ENCODE measurements around the gene CD226.

DNA sequence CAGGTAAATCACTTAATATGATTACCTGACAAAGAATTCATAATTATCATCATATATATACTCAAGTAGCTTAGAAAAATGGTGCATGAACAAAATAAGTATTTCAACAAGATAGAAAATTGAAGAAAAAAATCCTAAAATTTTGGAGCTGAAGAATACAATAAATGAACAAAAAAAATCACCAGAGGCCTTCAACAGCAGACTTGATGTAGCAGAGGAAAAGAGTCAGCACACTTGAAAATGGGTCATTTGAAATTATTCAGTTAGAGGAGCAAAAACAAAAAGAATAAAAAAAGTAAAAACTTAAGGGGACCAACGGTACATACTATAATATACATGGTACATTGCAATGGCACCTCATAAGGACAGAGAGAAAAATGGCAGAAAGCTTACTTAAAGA, 40.2 kb upstream of the CD226 start:
- TF ChIP-seq, protein P1, sequence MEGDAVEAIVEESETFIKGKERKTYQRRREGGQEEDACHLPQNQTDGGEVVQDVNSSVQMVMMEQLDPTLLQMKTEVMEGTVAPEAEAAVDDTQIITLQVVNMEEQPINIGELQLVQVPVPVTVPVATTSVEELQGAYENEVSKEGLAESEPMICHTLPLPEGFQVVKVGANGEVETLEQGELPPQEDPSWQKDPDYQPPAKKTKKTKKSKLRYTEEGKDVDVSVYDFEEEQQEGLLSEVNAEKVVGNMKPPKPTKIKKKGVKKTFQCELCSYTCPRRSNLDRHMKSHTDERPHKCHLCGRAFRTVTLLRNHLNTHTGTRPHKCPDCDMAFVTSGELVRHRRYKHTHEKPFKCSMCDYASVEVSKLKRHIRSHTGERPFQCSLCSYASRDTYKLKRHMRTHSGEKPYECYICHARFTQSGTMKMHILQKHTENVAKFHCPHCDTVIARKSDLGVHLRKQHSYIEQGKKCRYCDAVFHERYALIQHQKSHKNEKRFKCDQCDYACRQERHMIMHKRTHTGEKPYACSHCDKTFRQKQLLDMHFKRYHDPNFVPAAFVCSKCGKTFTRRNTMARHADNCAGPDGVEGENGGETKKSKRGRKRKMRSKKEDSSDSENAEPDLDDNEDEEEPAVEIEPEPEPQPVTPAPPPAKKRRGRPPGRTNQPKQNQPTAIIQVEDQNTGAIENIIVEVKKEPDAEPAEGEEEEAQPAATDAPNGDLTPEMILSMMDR (IDR thresholded peaks at IDR 0.05): no peak
- TF ChIP-seq EZH2 (IDR thresholded peaks at IDR 0.05) (no peak), EZH2phosphoT487 (IDR thresholded peaks at IDR 0.05) (no peak)
